Endodermal cell (in vitro differentiated cells): ENCODE data around the gene SMCO4. TPM values are rescaled to one million over a fixed set of nuclear protein-coding genes. Genes with fewer than 3 reads are reported as not detected.

Source experiments
- DNase-seq: peaks from one replicate; pipeline ENCODE4 v3.0.0-alpha.2; 2017
- H3K27ac ChIP-seq: 2 replicates; pipeline ENCODE4 v1.5.1; 2013; ENCODE audit warnings: mild to moderate bottlenecking, low read depth, low read length, moderate library complexity
- H3K27me3 ChIP-seq: 2 replicates; pipeline ENCODE4 v1.6.1; 2013; ENCODE audit warnings: mild to moderate bottlenecking, low read length, moderate library complexity; ENCODE audit not compliant: insufficient read depth, control insufficient read depth, poor library complexity, severe bottlenecking
- H3K36me3 ChIP-seq: 2 replicates; pipeline ENCODE4 v1.7.0; 2013; ENCODE audit warnings: mild to moderate bottlenecking, low read length, moderate library complexity; ENCODE audit not compliant: control insufficient read depth, insufficient read depth
- H3K4me1 ChIP-seq: one replicate; pipeline ENCODE4 v1.7.0; 2013; ENCODE audit warnings: low read length; ENCODE audit not compliant: control insufficient read depth, insufficient read depth
- H3K4me3 ChIP-seq: 2 replicates; pipeline ENCODE4 v1.5.1; 2013; ENCODE audit warnings: mild to moderate bottlenecking, low read length, moderate library complexity
- H3K9ac ChIP-seq: 2 replicates; pipeline ENCODE4 v1.6.1; 2013; ENCODE audit warnings: mild to moderate bottlenecking, low read length, moderate library complexity; ENCODE audit not compliant: poor library complexity, severe bottlenecking; ENCODE audit errors: extremely low read depth
- H3K9me3 ChIP-seq: 2 replicates; pipeline ENCODE4 v1.6.1; 2013; ENCODE audit warnings: mild to moderate bottlenecking, low read length, moderate library complexity; ENCODE audit not compliant: control insufficient read depth
- H3K27ac Mint-ChIP-seq: 2 replicates; pipeline ENCODE4 v1.8.0; 2020; ENCODE audit warnings: mixed read lengths
- H3K27me3 Mint-ChIP-seq: 2 replicates; pipeline ENCODE4 v1.8.0; 2021; ENCODE audit warnings: mild to moderate bottlenecking, mixed read lengths; ENCODE audit not compliant: insufficient read depth
- H3K36me3 Mint-ChIP-seq: 2 replicates; pipeline ENCODE4 v1.8.0; 2020; ENCODE audit warnings: low read depth, mixed read lengths
- H3K4me1 Mint-ChIP-seq: 2 replicates; pipeline ENCODE4 v1.8.0; 2020; ENCODE audit warnings: mixed read lengths
- H3K4me3 Mint-ChIP-seq: 2 replicates; pipeline ENCODE4 v1.8.0; 2020; ENCODE audit warnings: mild to moderate bottlenecking, moderate library complexity, mixed read lengths
- H3K9me3 Mint-ChIP-seq: 2 replicates; pipeline ENCODE4 v1.8.0; 2020; ENCODE audit warnings: mild to moderate bottlenecking, mixed read lengths
- CTCF ChIP-seq: fragments of 200-600 bp; sonication (generic); conservative IDR thresholded peaks from 2 replicates; pipeline ENCODE4 v1.5.0; 2021; ENCODE audit warnings: antibody characterized with exemption, mild to moderate bottlenecking
- WGBS, 2 experiments: methylation state at CpG; one replicate each; pipeline versions ENCODE4 v1.1.5 to v1.1.7; 2013; ENCODE audit warnings: missing lambda C conversion rate in 2 of 2, mixed read lengths in 1 of 2; ENCODE audit not compliant: insufficient coverage in 1 of 2, insufficient read length in 1 of 2; 5-methylcytosine and 5-hydroxymethylcytosine counted together
- total RNA-seq, 2 donors: library from RNA; stranded (reverse); fragmentation: NEBNext Ultra II Directional in 1 of 2; extraction: Animal tissue kit (Norgen Biotek cat#: 25700) in 1 of 2; gene quantifications; 2 replicates in 1 of 2; 3 replicates in 1 of 2; pipeline ENCODE4 v1.2.1, GENCODE V29; 2021

The SMCO4 gene
- total RNA-seq, 2 donors from 2014 or later = 27.3 to 47.7 TPM

GRCh38 chr11:93476796-93477195 is 66.4 kb downstream of the SMCO4 start:
- no peak for DNase-seq
- WGBS, 2 experiments = 97% methylated on average over 3 of the region's 3 CpGs; no CpG with 5 or more reads in 1 of the 2 experiments
- Mint-ChIP-seq H3K27me3 (no peaks in the 10 kb centered on the region), H3K4me1 (peaks cover 17% of the 10 kb centered on the region), H3K9me3 (peaks cover 3% of the 10 kb centered on the region), H3K27ac (no peak overlapping the region), H3K36me3 (peaks cover 6% of the 10 kb centered on the region), H3K4me3 (no peak overlapping the region)
- Histone ChIP-seq H3K36me3 (no peaks in the 10 kb centered on the region), H3K9me3 (peaks cover 11% of the 10 kb centered on the region), H3K4me3 (no peak overlapping the region), H3K9ac (no peak overlapping the region), H3K27ac (no peak overlapping the region), H3K4me1 (peaks cover 17% of the 10 kb centered on the region), H3K27me3 (no peaks in the 10 kb centered on the region)
- TF ChIP-seq CTCF = no peak

GRCh38 chr11:93474123-93474522 is 69.1 kb downstream of the SMCO4 start:
- Histone ChIP-seq H3K9me3 (peaks cover 11% of the 10 kb centered on the region), H3K27me3 (no peaks in the 10 kb centered on the region), H3K4me3 (no peak overlapping the region), H3K4me1 (peaks cover 17% of the 10 kb centered on the region), H3K9ac (no peak overlapping the region), H3K27ac (no peak overlapping the region), H3K36me3 (no peaks in the 10 kb centered on the region)
- TF ChIP-seq CTCF = no peak
- H3K36me3 Mint-ChIP-seq = peaks cover 6% of the 10 kb centered on the region
- H3K9me3 Mint-ChIP-seq = peaks cover 3% of the 10 kb centered on the region
- H3K4me1 Mint-ChIP-seq = peaks cover 17% of the 10 kb centered on the region
- no peaks in the 10 kb centered on the region for H3K27me3 Mint-ChIP-seq
- H3K27ac Mint-ChIP-seq = no peak overlapping the region
- no peak for DNase-seq
- H3K4me3 Mint-ChIP-seq = no peak overlapping the region
- 100% methylated on average over 1 of the region's 1 CpG; no CpG with 5 or more reads in 1 of the 2 experiments for WGBS, 2 experiments

- Histone ChIP-seq H3K36me3 (no peaks in the 10 kb centered on the region), H3K4me1 (no peaks in the 10 kb centered on the region), H3K27me3 (no peaks in the 10 kb centered on the region), H3K9ac (no peak overlapping the region), H3K27ac (no peak overlapping the region), H3K9me3 (no peaks in the 10 kb centered on the region), H3K4me3 (no peak overlapping the region)
- 94 to 100% methylated on average over 2 to 5 of the region's 5 CpGs for WGBS, 2 experiments
- Mint-ChIP-seq H3K27me3 (no peaks in the 10 kb centered on the region), H3K27ac (no peak overlapping the region), H3K9me3 (no peaks in the 10 kb centered on the region), H3K36me3 (no peaks in the 10 kb centered on the region), H3K4me1 (no peaks in the 10 kb centered on the region), H3K4me3 (no peak overlapping the region)
- DNase-seq = no peak
- TF ChIP-seq CTCF = no peak
These were observed 74.9 kb downstream of the SMCO4 start for GRCh38 chr11:93468290-93468689.
